ENCODE measurements around the gene IGIP. TPM values are rescaled to one million over a fixed set of nuclear protein-coding genes. Genes with fewer than 3 reads are reported as not detected.
"Not testable (repeated sequence)": the region's sequence is repeated elsewhere in the genome, so short reads cannot be mapped to it uniquely, and the experiment has no call there.

The IGIP gene
- polyA plus RNA-seq, 4 donors = 6.1 to 9.2 (median 6.5) TPM

DNA sequence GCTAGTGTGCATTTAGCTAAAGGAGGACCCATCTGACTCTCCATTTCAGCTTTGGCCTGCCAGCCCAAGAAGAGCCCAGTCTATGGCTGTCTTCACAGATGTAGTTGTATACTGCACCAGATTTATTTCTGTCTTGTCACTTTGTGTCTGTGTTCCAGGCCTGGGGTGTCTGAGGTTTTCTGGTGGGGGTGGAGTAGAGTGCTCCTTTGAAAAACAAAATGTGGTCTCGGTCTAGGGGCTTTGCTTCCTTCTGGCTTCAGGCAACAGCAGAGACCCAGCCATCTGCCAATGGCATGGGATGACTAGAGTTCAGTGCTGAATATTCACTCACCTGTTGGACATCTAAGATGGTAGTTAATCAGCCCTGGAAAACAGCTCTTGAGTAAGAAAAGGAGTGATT is 10.9 kb downstream of the IGIP start:
- DNase-seq (ENCODE audit: low read depth in 4 of 4, low spot score in 2 of 4) = no peak

DNA sequence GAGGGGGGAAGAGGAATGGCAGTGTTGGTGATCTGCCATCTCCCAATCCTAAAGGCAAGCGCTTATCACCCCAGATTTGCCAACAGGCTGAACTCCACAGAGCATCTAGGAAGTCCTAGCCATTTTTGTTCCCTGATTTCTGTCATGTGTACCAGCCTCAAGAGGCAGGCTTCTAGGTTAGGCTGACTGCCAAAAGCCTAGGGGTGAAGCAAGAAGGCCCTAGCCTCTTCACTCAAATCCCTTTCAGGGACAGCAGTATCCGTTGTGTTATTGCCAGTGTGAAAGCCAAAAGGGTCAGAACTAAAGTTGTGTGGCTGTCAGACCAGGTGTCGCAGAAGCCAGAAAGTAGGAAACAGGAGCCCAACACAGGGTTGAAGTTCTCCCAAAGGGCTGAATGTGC is 14.7 kb downstream of the IGIP start:
- no peak for DNase-seq (ENCODE audit: low read depth in 4 of 4, low spot score in 2 of 4)

DNA sequence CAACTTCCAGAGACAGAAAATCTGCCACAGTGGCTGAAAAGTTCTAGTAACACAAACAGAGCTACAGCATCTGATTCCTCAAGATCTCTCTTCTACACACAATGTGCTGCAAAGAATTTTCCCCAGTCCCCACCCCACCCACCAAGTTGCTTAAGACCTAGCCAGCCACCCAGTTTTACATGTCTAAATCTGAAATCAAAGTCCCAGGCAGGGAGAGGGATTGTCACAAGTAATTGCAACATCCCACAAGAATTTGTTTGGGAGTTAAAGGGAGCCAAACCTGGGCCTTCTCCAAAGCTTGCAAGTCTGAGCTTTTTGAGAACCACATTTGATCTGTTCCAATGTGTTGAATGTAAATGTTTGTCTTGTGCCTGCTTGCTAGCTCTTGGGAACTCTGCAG is 15.5 kb downstream of the IGIP start:
- no peak for DNase-seq (ENCODE audit: low read depth in 4 of 4, low spot score in 2 of 4)

DNA sequence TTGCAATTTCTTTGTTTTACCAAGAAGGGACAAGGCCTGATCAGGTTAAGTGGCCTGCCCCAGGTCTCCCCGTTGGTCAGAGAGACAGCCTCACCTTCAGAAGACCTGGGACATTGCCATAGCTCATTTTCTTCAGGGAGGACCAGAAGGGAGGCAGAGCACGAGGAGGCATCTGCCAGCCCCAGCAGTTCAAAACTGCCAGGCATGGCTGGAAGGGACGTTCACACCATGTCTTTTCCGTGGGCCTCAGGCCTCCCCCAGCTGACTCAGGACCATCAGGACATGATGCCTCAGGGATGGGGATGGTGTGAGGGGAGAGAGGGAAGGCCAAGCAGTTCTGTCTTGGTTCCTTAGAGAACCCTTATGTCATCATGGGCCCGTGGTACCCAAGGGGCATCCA is 16.5 kb downstream of the IGIP start:
- no peak for DNase-seq (ENCODE audit: low read depth in 4 of 4, low spot score in 2 of 4)

DNA sequence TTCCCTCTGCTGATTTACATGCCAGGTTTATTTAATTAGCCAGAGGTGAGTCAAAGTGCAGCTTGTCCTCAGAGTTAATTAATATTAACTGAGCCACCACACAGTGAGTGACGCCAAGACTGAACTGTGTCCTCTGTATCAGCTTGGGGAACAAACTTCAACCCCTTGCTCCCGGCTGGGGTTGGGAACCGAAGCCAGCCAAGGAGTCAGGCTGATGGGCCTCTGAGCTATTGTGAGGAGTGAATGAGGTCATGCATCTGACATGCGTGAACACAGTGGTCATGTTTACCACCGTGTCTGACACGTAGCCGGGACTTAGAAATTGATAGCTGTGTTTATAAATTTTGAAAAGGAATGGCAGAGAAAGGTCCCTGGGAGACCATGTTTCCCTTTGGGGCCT is 17.1 kb downstream of the IGIP start:
- DNase-seq (ENCODE audit: low read depth in 4 of 4, low spot score in 2 of 4) = no peak

DNA sequence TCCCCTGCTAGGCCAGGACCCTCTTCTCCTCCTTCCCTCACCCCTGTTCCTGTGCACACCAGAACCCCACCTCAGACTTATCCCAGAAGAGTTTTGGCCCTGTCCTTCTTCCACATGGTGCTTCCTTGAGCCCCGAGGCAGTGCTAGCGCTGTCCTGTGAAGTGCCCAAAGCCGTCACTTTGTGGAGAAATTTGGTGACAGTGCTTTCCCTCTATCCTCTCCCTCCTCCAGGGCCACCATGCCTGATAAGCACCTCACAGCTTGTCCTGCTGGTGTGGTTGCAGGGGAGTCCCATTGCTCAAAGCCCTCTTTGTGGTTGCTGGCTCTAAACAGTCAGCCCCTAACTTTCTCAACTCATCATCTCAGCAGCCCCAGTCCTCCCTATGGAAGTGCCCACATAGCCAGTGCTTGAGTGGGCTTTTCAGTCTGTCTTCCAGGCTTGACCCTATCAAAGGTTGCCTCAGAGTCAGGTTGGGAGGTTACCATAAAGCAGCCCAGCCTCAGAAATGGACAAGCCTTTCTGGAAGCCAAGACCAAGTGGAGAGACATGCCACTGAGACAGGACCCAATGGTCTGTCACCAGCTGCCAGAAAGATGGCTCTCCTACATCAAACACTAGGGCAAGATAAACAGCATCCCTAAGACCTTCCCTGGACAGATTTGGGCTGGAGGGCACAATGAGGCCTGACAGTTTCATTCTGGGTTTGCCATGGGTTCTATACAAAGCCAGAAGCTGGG is 18.0 kb downstream of the IGIP start:
- DNase-seq (ENCODE audit: low read depth in 4 of 4, low spot score in 2 of 4) = no peak

DNA sequence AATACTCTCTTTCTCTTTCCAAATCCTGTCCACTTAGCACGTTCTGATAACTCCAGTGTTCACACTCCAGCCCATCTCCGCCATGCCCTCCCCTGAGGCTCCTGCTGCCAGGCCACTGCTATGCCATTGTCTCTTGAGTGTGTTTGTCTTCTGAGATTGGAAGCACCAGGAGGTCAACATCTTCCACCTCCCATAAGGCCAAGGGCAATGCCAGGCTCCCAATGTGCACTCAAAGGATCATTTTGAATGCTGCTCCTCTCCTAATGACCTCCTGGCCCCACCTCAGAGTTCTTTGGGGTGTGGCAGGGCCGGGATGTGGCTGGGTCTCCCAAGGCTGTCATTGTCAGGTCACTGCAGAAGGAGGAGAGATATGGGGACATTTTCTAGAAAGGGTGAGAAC is 19.5 kb downstream of the IGIP start:
- no peak for DNase-seq (ENCODE audit: low read depth in 4 of 4, low spot score in 2 of 4)

DNA sequence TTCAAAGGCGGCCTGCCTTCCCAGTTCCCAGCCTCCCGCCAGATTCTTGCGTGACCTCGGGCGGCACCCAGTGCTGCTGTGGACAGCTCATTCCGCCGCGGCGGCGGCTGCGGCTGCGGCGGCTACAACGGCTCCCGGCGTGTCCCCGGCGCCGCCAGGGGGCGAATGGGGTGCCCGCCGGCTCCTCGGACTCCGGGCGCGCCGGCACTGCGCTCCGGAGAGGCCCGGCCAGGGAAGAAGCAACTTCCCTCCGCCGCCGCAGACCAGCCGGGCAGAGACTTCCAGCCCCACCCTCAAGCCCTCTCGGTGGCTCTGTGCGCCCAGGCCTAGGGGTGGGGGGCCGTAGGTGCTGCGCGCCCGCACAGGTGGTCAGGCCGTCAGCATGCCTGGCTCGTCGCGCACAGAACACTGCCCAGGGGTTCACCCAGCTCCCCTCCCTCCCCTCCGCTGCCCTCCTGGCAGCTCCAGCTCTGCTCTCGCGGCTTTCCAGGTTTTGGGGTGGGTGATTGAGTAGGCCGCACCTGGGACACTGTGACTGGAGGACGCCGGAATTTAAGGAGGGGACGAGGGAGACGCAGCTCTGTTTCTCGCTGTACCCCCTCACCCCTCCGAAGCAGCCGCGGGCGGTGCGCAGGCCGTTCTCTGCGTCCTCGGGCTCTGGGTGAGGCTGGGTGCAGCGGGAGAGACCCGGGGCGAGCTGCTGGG is 20.2 kb downstream of the IGIP start:
- peak; percentile 13 to 58 (median 46) for DNase-seq (ENCODE audit: low read depth in 4 of 4, low spot score in 2 of 4)

DNA sequence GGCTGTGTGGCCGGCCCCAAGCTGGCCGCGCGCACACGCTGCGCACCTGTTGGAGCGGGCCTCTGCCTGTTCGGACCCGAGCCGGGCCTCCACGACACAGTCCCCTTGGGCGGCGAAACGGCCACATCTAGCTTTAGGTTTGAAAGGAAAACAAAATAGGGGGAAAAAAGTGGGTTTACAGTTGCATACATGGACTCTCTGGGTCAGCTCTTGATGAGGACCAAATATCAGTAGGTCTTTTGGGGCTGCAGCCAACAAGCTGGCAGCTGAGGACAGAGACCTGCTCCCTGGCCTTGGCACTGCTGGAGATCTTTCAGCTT is 20.7 kb downstream of the IGIP start:
- no peak for DNase-seq (ENCODE audit: low read depth in 4 of 4, low spot score in 2 of 4)

DNA sequence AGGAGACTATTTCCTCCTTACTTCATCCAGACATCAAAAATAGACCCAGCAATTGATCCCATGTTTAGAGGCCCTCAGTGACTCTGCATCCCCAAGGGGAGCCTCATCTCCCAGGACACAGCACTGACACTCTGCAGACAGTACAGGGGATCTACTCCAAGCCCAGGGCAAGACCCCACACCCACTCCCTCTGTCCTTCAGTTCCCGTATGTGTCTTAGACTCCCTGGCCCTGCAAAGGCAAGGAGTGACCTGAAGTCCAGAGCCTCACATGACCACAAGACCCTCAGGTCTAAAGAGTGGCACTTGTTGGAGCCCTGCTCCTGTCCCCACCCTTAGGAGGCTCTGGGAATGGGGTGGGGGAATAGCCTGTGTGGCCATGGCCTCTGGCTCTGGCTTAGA is 21.7 kb downstream of the IGIP start:
- no peak for DNase-seq (ENCODE audit: low read depth in 4 of 4, low spot score in 2 of 4)

DNA sequence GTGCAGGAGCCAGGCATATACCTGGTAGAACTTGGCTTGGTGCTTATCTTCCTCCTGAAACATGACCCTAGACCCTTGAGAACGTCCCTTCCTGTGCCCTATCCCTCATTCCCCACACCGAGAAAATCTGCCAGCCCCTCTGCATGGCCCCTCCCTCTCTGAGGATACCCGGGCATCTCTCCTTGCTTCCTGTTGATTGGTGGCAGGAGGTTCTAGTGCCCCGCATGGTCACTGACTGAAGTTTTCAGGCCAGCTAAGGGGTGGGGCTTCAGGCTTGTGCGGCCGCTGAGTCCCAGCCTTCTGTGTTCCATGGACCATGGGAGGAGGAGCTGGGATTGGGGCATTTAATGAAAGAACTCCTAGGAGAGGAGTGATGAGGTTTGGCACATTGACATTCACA is 22.8 kb downstream of the IGIP start:
- DNase-seq (ENCODE audit: low read depth in 4 of 4, low spot score in 2 of 4) = no peak

DNA sequence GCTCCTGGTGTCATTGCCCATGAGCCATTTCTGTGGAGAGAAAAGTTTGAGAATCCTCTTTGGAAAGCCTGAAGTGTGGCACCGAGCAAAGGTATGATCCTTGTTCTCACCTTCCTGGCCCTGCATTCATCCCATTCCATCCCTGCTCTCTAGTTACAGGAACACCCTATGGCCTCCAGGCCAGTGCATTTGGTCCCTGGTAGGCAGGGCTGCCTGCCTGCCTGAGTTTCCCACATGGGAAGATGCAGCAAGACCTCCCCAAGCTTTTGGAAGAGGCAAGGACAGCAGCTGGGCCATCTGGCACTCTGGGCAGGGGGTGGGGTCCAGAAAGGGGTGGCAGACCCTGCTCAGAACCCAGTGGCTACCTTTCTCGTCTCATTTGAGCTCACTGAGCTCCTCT is 24.5 kb downstream of the IGIP start:
- DNase-seq (ENCODE audit: low read depth in 4 of 4, low spot score in 2 of 4) = no peak

DNA sequence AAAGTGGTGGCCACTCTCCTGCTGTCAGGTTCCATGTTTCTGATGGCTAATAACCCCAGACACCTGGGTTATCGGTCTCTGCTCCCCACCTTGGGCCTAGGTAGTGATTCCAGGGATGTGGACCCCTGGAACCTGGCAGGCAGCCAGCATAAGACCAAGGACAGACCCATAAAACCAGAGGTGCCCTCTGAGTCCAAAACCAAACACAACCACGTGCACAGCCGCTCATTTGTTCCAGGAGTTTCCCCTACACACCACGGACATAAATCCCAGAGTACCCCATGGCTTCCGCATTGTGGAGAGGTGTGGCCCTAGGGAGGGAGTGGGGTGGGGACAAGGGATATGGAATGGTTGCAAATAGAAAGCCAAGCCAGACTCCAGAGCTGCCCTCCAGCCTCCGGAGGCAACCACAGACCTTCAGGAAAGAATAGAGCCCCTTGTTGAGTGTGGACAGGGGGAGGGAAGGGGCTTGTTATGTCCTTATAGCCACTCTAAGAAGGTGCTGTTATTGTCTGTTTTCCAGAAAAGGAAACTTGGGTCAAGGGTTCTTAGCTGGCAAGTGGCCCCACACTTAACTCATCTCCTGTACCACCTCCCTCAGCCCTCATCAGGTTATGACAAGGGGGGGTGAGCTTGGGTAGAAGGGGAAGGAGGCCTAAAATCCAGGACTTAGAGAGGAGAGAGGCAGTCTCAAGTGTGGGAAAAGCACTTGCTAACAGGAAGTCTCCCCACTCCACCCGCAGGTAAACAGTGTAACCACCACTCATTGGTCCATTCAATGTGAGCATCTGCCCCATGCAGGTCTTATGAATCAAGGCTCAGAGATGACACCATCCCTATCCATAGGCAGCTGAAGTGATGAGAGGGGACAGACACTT is 25.6 kb downstream of the IGIP start:
- no peak for DNase-seq (ENCODE audit: low read depth in 4 of 4, low spot score in 2 of 4)

DNA sequence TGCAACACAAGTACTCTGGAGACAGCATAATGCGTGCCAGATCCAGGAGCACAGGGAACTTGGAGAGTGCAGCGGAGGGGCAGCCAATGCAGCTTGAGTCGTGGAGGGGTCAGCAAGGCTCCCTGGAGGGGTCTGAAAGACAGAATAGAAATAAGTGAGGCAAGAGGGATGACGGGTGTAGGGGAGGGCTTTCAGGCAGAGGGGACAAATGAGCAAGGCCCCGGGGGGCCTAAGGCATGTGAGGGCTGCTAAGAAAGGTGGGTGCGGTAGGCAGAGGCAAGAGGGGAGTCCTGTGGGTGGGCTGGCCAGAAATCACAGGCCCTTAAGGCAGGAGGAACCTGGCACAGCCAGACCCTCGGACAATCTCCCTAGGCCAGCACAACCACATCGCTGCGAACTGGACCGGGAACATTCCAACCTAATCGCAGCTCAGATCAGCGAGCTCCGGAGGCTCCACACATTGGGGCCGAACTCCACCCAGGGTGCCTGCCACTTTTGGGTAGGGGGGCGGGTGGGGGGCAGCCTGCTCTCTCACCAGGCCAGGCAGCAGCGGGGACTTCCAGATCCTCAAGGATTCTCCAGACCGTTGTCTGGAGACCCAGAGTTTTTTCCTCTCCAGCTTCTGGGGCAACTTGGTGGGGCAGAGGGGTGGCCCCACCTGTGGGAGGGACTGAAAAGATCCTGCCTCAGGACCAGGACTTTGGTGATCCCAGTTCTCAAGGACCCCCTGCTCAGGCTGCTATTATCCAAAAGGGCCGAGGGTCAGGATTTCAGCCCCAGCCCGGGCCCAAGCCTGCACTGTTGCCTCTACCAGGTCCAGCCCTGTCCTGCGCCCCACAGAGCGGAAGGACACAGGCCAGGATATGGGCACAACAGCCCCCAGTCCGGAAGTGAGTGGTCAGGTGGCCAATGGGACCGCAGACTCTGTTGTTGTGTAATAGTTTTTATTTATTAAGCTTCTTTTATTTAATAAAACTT is 26.6 kb downstream of the IGIP start:
- DNase-seq (ENCODE audit: low read depth in 4 of 4, low spot score in 2 of 4) = no peak

DNA sequence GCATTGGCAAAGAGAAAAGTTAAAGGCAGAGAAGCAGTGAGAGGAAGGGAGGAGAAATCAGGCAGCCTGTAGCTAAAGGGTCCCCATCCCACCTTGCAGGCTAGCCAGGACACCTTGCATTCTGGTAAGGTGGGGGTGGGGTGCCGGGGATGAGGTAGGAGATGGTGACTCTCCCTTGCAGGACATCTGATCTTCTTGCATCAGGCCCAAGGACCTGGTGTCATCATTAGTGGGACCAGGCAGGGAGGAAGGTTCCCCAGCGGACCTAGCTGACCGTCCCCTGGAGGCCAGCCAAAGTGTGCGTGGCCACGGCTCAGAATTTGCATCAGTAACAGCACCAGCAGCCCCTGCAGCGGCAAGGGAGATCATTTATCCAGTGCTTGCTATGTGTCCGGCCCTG is 27.5 kb downstream of the IGIP start:
- DNase-seq (ENCODE audit: low read depth in 4 of 4, low spot score in 2 of 4) = no peak

DNA sequence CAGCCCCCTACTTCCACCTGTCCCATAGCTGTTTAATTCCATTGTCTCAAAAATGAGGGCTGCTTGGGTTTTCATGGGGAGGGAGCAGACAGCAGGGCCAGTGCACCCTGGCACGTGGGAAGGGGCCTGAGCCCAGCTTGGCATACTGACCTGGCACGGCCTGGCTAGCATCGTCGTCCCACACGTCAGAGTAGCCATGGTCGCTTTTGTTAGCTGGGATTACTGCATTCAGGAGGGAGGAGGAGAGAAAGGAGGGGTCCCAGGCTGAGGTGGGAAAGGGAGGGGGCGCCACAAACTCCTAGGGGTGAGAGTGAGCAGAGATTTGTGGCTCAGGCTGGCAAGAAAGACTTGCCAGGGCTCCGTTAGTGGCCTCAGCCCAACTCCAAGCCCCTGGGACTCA is 28.2 kb downstream of the IGIP start:
- no peak for DNase-seq (ENCODE audit: low read depth in 4 of 4, low spot score in 2 of 4)

DNA sequence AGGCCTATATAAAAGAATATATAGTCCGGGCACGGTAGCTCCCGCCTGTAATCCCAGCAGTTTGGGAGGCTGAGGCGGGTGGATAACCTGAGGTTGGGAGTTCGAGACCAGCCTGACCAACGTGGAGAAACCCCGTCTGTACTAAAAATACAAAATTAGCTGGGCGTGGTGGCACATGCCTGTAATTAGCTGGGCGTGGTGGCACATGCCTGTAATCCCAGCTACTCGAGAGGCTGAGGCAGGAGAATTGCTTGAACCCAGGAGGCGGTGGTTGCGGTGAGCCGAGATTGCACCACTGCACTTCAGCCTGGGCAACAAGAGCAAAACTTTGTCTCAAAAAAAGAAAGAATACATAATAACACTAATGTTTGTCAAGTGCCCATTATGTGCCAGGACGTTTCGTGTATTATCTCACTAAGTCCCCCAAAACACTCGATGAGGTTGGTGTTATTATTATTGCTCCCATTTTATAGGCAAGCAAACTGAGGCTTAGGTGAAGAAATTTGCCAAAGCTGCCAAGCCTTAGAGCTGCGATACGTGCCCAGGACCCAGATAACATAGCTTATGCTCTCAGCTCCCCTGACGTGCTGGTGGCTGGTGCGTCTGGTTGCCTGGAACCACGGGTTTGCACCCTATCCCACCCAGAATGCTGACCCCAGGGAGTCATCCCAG is 29.1 kb downstream of the IGIP start:
- not testable (repeated sequence) for DNase-seq (ENCODE audit: low read depth in 4 of 4, low spot score in 2 of 4)

DNA sequence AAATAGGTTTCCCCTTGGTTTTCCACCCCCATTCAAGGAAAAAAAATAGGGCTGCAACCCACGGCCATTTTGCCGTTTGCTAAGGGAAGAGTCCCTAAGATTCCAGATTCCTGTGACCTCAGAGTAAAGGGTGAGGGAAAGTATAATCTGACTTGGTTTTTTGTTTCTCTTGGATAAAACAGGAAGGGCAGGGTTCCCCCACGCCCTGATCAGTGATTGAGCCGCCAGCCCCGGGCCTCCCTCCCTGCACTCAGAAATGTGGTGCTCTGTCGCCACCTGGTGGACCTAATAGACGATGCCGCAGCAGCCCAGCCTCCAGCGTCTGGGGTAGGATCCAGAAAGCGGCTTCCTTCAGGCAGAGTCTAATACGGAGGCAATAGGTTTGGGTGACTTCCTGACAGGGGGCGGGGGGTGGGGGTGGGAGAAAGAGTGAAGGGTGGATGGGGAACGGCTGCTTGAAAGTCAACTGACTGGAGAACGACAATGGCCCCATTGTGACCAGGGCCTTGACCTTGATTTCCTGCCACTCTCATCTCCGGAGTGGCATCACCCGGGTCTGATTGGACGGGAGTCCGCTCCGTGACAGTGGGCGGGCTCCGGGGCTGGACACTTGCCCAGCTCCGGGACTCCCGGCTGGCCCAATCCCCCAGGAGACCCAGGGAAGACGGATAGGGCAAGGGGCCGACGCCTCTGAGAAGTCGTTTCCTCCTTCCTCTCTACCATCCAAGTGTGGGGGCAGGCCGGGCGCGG is 31.5 kb downstream of the IGIP start:
- peak in 3 of 4 donors; percentile 68 to 85 (median 76) for DNase-seq (ENCODE audit: low read depth in 4 of 4, low spot score in 2 of 4)

Measured in left renal cortex interstitium (tissue), 4 donors.